Astrocyte of the spinal cord (primary cell): ENCODE data around the gene CES2.
"Not testable (repeated sequence)": the region's sequence is repeated elsewhere in the genome, so short reads cannot be mapped to it uniquely, and the experiment has no call there.

Experiments used
- DNase-seq: peaks from one replicate; pipeline ENCODE4 v3.0.0; 2011; ENCODE audit warnings: low read depth, low spot score
- H3K4me3 ChIP-seq: 2 replicates; pipeline ENCODE4 v1.5.1; 2011; ENCODE audit warnings: low read depth, mild to moderate bottlenecking, low read length, moderate library complexity
- in situ Hi-C: cut with HindIII; loops from 2 replicates; pipeline ENCODE4 v1.10.0; 2017; ENCODE audit warnings: low sequenced_read_pairs
- TF ChIP-seq, protein P1 (sequence below): IDR thresholded peaks from 2 replicates; pipeline ENCODE4 v1.5.1; 2012; ENCODE audit warnings: low read depth, mild to moderate bottlenecking, low read length, inconsistent platforms

Gene CES2

DNA sequence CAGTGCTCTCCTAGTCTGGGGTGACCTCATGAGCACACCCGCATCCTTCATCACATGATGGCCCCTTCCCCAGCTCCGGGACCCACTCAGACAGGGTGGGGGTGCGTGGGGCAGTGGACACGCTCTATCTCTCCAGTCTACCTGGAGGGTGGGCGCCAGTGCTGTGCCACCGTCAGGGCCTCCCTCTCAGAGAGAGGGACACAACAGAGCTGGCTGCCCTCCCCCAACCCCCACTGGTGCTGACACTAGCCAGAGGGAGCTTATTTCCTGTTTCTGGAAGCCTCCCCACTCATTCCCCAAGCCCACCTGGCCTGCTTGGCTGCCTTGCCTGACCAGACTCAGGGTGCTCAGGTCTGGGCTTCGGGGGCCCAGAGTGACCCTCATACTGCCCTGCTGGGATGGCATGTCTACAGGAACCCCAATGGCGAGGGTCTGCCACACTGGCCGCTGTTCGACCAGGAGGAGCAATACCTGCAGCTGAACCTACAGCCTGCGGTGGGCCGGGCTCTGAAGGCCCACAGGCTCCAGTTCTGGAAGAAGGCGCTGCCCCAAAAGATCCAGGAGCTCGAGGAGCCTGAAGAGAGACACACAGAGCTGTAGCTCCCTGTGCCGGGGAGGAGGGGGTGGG, 8.2 kb downstream of the CES2 start:
- no peak for DNase-seq

DNA sequence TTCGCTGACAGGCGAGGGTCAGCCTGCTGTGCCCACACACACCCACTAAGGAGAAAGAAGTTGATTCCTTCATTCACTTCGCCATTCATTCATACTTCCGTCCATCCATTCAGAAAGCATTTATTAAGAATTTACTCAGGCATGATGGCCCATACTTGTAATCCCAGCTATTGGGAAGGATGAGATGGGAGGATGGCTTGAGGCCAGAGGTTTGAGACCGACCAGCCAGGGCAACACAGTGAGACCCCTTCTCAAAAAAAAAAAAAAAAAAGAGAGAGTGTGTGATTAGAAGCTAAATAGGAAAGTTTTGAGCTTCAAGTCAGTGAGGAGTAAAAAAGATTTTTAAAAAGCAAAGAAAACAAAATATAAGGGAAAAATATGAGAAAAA, 8.7 kb downstream of the CES2 start:
- in situ Hi-C loops: no loop called here
- DNase-seq: no peak
- TF ChIP-seq, protein P1, sequence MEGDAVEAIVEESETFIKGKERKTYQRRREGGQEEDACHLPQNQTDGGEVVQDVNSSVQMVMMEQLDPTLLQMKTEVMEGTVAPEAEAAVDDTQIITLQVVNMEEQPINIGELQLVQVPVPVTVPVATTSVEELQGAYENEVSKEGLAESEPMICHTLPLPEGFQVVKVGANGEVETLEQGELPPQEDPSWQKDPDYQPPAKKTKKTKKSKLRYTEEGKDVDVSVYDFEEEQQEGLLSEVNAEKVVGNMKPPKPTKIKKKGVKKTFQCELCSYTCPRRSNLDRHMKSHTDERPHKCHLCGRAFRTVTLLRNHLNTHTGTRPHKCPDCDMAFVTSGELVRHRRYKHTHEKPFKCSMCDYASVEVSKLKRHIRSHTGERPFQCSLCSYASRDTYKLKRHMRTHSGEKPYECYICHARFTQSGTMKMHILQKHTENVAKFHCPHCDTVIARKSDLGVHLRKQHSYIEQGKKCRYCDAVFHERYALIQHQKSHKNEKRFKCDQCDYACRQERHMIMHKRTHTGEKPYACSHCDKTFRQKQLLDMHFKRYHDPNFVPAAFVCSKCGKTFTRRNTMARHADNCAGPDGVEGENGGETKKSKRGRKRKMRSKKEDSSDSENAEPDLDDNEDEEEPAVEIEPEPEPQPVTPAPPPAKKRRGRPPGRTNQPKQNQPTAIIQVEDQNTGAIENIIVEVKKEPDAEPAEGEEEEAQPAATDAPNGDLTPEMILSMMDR: no peak

More for the DNA sequence above, 8.2 kb downstream of the CES2 start:
- H3K4me3 ChIP-seq: no peak overlapping the region
- in situ Hi-C loops: no loop called here
- TF ChIP-seq, protein P1: no peak

DNA sequence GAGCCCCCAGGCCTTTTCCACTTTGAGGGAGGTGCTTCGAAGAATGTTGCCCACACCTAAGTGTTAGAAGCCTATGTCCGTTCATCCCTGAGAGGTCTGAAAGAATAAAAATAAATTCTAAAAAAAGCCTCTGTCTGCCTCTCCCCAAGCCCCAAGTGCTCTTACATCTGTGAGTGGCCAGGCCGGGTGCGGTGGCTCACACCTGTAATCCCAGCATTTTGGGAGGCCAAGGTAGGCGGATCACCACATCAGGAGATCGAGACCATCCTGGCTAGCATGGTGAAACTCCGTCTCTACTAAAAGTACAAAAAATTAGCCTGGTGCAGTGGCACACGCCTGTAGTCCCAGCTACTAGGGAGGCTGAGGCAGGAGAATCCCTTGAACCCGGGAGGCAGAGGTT, 9.7 kb downstream of the CES2 start:
- H3K4me3 ChIP-seq, in situ Hi-C loops: not testable (repeated sequence)

More for the DNA sequence above, 8.7 kb downstream of the CES2 start:
- H3K4me3 ChIP-seq: no peak overlapping the region

DNA sequence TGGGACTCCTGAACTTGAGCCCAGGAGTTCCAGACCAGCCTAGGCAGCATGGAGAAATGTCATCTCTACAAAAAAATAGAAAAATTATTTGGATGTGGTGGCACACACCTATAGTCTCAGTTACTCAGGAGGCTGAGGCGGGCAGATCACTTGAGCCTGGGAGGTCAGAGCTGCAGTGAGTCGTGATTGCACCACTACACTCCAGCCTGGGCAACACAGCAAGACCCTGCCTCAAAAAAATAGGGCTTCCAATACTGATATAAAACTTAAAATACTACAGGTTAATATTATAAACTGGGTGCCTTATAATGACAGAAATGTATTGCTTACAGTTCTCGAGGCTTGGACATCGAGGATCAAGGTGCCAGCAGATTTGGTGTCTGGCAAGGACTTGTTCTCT, 10.6 kb downstream of the CES2 start:
- TF ChIP-seq, protein P1: no peak
- in situ Hi-C loops: no loop called here
- DNase-seq: no peak
- no peak overlapping the region for H3K4me3 ChIP-seq

More for the DNA sequence above, 9.7 kb downstream of the CES2 start:
- not testable (repeated sequence) for DNase-seq

DNA sequence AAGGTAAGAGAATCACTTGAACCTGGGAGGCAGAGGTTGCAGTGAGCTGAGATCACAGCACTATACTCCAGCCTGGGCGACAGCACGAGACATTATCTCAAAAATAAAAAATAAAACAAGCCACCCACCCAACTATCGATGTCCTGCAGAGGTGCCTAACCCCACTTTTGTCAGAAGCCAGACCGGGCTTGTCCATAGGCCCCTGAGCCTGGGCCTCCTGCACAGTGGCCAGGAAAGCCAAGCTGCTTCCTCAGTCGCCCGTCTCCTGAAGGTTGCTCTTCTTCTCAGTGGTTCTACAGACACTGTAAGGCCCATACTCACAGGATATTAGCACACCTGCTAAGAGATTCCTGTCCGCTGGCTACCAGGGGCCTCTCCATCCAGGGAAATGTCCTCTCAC, 11.2 kb downstream of the CES2 start:
- TF ChIP-seq, protein P1: no peak

DNA sequence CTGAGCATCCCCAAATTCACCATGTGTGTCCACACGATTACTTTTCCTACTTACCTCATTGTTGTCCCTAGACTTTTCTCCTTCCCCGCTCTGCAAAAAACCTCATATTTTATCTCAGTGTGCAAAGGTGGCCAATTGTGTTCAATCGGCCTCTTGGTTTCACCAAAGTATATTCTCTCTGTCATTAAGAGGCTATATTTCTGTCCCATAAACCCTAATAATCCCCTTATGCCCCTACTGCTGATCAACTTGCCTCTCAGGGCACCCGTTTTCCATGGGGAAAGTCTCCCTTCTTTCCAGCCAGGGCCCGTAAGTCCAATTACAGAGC, 11.6 kb downstream of the CES2 start:
- no peak for DNase-seq
- in situ Hi-C loops: no loop called here
- H3K4me3 ChIP-seq: no peak overlapping the region
- TF ChIP-seq, protein P1: no peak

More for the DNA sequence above, 11.2 kb downstream of the CES2 start:
- no peak overlapping the region for H3K4me3 ChIP-seq
- DNase-seq: no peak
- in situ Hi-C loops: no loop called here

DNA sequence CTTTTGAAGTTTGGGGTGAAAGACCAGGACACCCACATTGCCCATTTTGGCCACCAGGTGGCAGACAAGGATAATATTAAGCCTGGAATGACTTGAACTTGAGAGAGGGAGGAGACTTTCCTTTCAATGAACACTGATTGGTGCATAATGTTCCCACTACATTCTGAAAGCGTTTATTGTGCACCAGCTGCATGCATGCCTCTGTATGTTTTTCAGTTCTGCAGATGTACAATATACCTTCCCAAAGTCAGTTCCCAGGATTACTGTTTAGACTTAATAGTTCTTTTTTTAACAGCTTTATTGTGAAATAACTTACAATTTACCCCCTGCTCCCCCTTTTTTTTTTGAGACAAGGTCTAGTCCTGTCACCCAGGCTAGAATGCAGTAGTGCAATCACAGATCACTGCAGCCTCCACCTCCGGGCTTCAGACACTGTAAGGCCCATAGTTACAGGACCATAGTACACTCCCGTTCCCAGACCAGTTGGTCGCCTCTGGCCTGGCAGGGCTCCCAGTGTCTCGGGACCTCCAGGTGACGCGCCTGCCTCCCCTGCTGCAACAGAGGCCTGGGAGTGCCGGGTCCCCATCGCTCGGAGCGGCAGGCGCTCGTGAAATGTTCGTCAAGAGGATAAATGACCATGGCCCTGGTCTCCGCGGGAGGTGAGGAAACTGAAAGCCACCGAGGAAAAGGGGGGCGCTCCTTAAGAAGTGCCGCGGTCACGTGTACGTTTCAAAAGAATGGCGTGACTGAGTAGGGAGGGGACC, 12.2 kb downstream of the CES2 start:
- in situ Hi-C loops: no loop called here
- H3K4me3 ChIP-seq: peak overlapping the region; percentile 46
- peak; percentile 84 for DNase-seq
- TF ChIP-seq, protein P1: peak; percentile 87
